Loucy (cell line): ENCODE measurements around the gene RSRP1.
"Not testable (repeated sequence)": the region's sequence is repeated elsewhere in the genome, so short reads cannot be mapped to it uniquely, and the experiment has no call there.

ENCODE experiments used
- H2AFZ ChIP-seq: fragments of 200-600 bp; sonication (generic); 2 replicates; pipeline ENCODE4 v1.6.0; 2016; ENCODE audit warnings: antibody characterized with exemption, mild to moderate bottlenecking, low read length, moderate library complexity
- H3F3A ChIP-seq: fragments of 200-600 bp; 2 replicates; pipeline ENCODE4 v1.6.0; 2016; ENCODE audit warnings: antibody characterized with exemption, low read depth, mild to moderate bottlenecking
- H3K27me3 ChIP-seq: fragments of 200-600 bp; sonication (generic); 2 replicates; pipeline ENCODE4 v1.6.1; 2014; ENCODE audit warnings: low read length, mild to moderate bottlenecking; ENCODE audit not compliant: insufficient read depth, poor library complexity, severe bottlenecking
- H3K36me3 ChIP-seq: fragments of 200-600 bp; sonication (generic); 2 replicates; pipeline ENCODE4 v1.6.1; 2016; ENCODE audit warnings: low read length; ENCODE audit not compliant: insufficient read depth
- H3K4me1 ChIP-seq: fragments of 200-600 bp; sonication (generic); 2 replicates; pipeline ENCODE4 v1.5.1; 2014; ENCODE audit warnings: low read length, mild to moderate bottlenecking; ENCODE audit not compliant: insufficient read depth, poor library complexity, severe bottlenecking
- H3K4me2 ChIP-seq: fragments of 200-600 bp; sonication (generic); 2 replicates; pipeline ENCODE4 v1.6.0; 2014; ENCODE audit warnings: antibody characterized with exemption, low read length, low read depth, mild to moderate bottlenecking; ENCODE audit not compliant: poor library complexity, severe bottlenecking
- H3K4me3 ChIP-seq: fragments of 200-600 bp; sonication (generic); 2 replicates; pipeline ENCODE4 v1.5.1; 2014; ENCODE audit warnings: low read length, mild to moderate bottlenecking, mixed read lengths; ENCODE audit not compliant: poor library complexity, severe bottlenecking
- H3K79me2 ChIP-seq: fragments of 200-600 bp; sonication (generic); 2 replicates; pipeline ENCODE4 v1.6.1; 2014; ENCODE audit warnings: low read length; ENCODE audit not compliant: insufficient read depth
- H3K9ac ChIP-seq: fragments of 200-600 bp; sonication (generic); 2 replicates; pipeline ENCODE4 v1.6.0; 2014; ENCODE audit warnings: mild to moderate bottlenecking, low read depth, low read length, moderate library complexity; ENCODE audit not compliant: poor library complexity, severe bottlenecking
- H3K9me2 ChIP-seq: fragments of 200-600 bp; sonication (generic); replicated peaks from 2 replicates; pipeline ENCODE4 v1.6.1; 2016; ENCODE audit warnings: low read depth, low read length, mixed read lengths
- H3K9me3 ChIP-seq: fragments of 200-600 bp; sonication (generic); 2 replicates; pipeline ENCODE4 v1.6.1; 2014; ENCODE audit warnings: mild to moderate bottlenecking, antibody characterized with exemption, low read length, low read depth; ENCODE audit not compliant: insufficient read depth
- H4K20me1 ChIP-seq: fragments of 200-600 bp; sonication (generic); 2 replicates; pipeline ENCODE4 v1.6.0; 2014; ENCODE audit warnings: antibody characterized with exemption, low read length, mild to moderate bottlenecking; ENCODE audit not compliant: insufficient read depth, poor library complexity, severe bottlenecking
- EZH2phosphoT487 ChIP-seq: fragments of 200-600 bp; IDR thresholded peaks from 2 replicates; pipeline ENCODE4 v1.6.1; 2018; ENCODE audit warnings: antibody characterized with exemption, mild to moderate bottlenecking, moderate library complexity, borderline replicate concordance
- TF ChIP-seq, protein P1 (sequence below): fragments of 200-600 bp; sonication (generic); conservative IDR thresholded peaks from 2 replicates; pipeline ENCODE4 v1.5.1; 2014; ENCODE audit warnings: mild to moderate bottlenecking, antibody characterized with exemption, low read length

Gene RSRP1, protein sequence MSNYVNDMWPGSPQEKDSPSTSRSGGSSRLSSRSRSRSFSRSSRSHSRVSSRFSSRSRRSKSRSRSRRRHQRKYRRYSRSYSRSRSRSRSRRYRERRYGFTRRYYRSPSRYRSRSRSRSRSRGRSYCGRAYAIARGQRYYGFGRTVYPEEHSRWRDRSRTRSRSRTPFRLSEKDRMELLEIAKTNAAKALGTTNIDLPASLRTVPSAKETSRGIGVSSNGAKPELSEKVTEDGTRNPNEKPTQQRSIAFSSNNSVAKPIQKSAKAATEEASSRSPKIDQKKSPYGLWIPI

DNA sequence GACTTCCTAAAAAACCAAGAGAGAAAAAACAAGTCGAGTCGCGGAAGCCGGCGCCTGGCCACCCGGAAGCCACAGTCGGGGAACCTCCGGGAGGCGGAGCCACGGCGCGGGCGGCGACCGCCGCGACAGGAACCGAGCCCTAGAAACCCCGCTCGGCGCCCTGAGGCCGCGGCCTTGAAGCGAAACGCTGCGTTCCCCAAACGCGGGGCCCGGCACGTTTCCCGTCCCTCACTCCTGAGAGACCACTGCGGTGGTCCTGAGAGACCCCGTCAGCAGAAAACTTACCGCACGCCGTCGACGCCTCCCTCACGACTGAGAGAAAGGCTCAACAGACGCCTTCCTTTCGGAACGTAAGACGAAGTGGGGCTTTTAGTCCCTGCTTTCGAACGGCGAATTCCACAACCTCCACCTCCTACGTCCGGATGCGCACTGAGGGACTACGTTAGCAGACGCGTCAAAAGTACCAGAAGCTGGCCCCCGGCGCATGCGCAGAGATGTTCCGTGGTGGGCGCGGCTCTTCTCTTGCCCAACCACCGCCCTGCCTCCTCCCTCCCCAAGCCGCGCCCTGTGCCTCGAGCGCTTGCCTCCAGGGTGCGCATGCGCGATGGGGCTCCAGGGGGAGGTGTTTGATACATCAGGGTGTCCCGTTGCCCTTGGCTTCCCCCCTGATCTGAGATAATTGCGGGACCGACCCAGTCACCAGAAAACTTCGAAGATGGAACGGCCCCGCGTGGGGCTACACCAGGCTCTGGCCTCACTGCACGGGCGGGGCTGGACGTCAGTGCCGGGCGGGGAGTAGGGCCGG lies at the start of gene RSRP1:
Gene RSRP1 (minus strand): TSS at position 431 of the 805 bp plus-strand sequence. CDS start 491 bp downstream, outside the sequence.
- H3K36me3 ChIP-seq = peaks cover 30% of the 10 kb centered on the region
- H3K79me2 ChIP-seq = peaks cover 50% of the 10 kb centered on the region
- H3K4me2 ChIP-seq = peak within 1 kb of the TSS; percentile 99
- peak within 1 kb of the TSS; percentile 85 for H2AFZ ChIP-seq
- peak within 1 kb of the TSS; percentile 88 for H3K9ac ChIP-seq
- no peak for TF ChIP-seq EZH2phosphoT487
- TF ChIP-seq, protein P1, sequence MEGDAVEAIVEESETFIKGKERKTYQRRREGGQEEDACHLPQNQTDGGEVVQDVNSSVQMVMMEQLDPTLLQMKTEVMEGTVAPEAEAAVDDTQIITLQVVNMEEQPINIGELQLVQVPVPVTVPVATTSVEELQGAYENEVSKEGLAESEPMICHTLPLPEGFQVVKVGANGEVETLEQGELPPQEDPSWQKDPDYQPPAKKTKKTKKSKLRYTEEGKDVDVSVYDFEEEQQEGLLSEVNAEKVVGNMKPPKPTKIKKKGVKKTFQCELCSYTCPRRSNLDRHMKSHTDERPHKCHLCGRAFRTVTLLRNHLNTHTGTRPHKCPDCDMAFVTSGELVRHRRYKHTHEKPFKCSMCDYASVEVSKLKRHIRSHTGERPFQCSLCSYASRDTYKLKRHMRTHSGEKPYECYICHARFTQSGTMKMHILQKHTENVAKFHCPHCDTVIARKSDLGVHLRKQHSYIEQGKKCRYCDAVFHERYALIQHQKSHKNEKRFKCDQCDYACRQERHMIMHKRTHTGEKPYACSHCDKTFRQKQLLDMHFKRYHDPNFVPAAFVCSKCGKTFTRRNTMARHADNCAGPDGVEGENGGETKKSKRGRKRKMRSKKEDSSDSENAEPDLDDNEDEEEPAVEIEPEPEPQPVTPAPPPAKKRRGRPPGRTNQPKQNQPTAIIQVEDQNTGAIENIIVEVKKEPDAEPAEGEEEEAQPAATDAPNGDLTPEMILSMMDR = no peak
- H3F3A ChIP-seq = 0 out of 2 replicates have a peak, but pooled peaks cover 3% of the 10 kb centered on the region
- peaks cover 48% of the 10 kb centered on the region for H4K20me1 ChIP-seq
- H3K4me1 ChIP-seq = peaks cover 26% of the 10 kb centered on the region
- no peaks in the 10 kb centered on the region for H3K9me2 ChIP-seq
- peak within 1 kb of the TSS; percentile 79 for H3K4me3 ChIP-seq
- no peaks in the 10 kb centered on the region for H3K27me3 ChIP-seq
- no peaks in the 10 kb centered on the region for H3K9me3 ChIP-seq

DNA sequence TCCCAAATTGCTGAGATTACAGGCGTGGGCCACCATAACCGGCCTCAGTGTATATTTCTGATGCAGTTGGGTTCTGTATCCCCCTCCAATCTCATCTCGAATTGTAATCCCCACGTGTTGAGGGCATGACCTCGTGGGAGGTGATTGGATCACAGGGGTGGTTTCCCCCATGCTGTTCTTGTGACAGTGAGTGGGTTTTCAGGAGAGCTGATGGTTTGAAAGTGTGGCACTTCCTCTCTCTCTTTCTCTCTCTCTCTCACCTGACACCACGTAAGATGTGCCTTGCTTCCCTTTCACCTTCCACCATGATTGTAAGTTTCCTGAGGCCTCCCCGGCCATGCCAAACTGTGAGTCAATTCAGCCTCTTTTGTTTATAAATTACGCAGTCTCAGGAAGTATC lies 49.2 kb upstream of the RSRP1 start:
- not testable (repeated sequence) for H3K9me3 ChIP-seq, H3K4me3 ChIP-seq, H3K4me2 ChIP-seq, H3K79me2 ChIP-seq, H3K9ac ChIP-seq, H3K9me2 ChIP-seq, H2AFZ ChIP-seq, H3K36me3 ChIP-seq, H3F3A ChIP-seq, H3K27me3 ChIP-seq, H3K4me1 ChIP-seq, H4K20me1 ChIP-seq

DNA sequence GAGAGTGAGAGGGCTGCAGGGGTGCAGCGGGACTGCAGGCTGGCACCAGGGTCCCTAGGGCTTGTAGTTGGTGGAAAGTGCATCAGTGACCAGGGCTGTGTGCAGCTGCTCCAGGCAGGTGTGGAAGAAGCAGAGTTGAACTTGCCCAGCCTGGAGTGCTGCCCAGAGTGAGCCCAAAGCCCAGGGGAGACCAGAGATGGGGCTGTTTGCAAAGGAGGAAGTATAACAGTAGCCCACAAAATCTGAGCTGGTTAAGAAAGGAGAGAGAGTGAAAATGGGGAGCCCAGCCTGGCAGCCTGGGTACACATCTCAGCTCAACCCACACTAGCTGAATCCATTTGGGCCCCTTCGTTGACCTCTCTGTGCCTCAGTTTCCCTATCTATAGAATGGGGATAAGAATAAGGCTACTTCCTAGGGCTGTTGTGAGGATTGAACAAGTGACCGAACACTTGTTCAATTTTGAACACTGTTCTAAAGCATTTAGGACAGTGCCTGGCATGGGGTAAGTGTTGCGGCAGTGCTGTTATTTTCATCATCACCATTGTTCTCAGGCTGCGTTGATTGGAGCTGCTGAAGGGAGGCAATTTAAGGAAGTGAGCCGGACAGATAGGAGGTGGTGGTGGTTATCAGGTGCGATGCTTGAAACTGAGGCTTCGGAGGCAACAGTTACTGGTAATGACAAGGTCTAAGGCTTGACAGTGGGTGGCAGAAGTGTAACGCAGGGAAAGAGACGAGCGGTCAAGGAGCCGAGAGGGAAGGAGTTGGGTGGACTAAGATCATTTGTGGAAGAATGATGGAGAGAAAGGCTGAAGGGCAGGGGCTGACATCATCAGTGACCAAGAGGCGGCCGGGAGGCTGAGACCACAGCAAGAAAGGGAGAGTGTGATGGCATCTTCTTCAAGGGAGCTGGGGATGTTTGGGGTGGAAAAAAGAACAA lies 47.9 kb upstream of the RSRP1 start:
- H3K27me3 ChIP-seq, H3K36me3 ChIP-seq, H2AFZ ChIP-seq, H3K9ac ChIP-seq, H3K4me1 ChIP-seq, H3K9me3 ChIP-seq, H3K4me2 ChIP-seq, H3K4me3 ChIP-seq, H3K79me2 ChIP-seq, H3F3A ChIP-seq, H4K20me1 ChIP-seq, H3K9me2 ChIP-seq: not testable (repeated sequence)

DNA sequence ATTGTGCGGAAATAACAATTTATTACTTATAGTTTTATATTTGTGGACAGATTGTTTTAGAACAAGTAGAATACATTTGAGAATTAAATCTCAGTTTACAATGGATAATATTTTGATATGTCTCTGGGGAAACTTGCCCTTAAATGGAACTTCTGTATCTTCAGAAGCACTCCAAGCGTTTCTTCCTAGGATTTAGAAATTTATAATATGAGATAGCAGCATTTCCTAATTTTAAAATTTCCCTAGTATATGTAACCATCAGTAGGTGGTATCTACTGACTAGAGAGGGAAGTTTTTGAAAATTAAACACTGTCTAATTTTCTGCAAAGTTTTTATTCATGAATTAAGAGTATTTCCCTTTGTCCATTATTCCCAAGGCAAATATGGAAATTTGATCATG lies 46.2 kb upstream of the RSRP1 start:
- not testable (repeated sequence) for H3K9me3 ChIP-seq, H3K79me2 ChIP-seq, H3K4me2 ChIP-seq, H2AFZ ChIP-seq, H4K20me1 ChIP-seq, H3K36me3 ChIP-seq, H3K4me3 ChIP-seq, H3K4me1 ChIP-seq, H3K27me3 ChIP-seq, H3K9me2 ChIP-seq, H3K9ac ChIP-seq, H3F3A ChIP-seq
